NCI-H2081 (cell line): ENCODE results near the gene TBCD.
"Not testable (repeated sequence)": the region's sequence is repeated elsewhere in the genome, so short reads cannot be mapped to it uniquely, and the experiment has no call there.

Experiments
- DNase-seq, 2 experiments: peaks; one replicate each; lab custom pipeline; 2025; lab: John Stamatoyannopoulos, UW

Gene TBCD

DNA sequence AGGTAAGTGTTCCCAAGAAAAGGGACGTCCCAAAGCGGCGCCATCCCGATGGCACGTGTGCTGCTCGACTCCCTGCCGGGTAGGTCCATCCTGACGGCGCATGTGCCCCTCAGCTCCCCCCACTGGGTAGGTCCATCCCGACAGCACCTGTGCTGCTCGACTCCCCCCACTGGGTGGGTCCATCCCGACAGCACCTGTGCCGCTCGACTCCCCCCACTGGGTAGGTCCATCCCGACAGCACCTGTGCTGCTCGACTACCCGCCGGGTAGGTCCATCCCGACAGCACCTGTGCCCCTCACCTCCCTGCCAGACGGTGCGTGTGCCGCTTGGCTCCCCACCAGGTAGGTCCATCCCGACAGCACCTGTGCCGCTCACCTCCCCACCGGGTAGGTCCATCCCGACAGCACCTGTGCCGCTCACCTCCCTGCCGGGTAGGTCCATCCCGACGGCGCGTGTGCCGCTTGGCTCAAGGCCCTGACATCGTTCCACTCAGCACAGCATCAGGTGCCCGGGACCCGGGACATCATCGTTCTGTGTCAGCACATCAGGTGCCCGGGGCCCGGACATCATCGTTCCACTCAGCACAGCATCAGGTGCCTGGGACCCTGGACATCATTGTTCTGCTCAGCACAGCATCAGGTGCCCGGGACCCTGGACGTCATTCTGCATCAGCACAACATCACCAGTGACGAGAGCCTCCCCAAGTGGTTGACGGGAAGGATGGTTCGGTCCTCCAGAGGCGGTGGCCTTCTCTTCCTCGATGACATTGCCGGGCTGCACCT lies 22.2 kb upstream of the TBCD start:
- no peak for DNase-seq

DNA sequence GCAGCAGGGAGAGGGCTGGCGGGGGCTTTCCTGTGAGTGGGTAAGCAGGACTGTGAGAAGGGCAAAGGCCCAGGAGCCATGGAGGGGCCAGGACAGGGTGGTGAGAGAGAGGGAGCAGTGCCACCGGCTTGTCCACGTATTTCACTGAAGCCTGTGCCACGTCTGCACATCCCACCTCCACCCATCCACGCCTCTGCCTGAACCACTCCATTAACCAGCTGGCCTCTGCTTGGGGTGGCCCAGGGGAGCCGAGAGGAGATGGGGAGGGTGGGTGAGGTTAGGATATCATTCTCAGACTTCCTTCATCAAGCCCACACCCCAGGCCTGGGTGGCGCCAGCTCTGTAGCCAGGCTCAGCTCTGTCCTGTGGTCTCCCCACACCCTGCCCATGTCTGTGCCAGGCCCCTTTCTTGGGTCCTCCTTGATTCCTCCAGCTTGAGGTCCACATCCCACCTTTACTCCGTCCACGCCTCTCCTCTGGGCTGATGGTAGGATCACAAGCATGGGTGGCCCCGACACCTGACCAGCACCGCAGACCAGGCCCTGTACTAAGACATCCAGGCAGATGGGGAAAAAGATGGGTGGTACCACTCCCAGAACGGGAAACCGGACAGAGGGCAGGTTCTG lies 19.6 kb upstream of the TBCD start:
- no peak for DNase-seq

DNA sequence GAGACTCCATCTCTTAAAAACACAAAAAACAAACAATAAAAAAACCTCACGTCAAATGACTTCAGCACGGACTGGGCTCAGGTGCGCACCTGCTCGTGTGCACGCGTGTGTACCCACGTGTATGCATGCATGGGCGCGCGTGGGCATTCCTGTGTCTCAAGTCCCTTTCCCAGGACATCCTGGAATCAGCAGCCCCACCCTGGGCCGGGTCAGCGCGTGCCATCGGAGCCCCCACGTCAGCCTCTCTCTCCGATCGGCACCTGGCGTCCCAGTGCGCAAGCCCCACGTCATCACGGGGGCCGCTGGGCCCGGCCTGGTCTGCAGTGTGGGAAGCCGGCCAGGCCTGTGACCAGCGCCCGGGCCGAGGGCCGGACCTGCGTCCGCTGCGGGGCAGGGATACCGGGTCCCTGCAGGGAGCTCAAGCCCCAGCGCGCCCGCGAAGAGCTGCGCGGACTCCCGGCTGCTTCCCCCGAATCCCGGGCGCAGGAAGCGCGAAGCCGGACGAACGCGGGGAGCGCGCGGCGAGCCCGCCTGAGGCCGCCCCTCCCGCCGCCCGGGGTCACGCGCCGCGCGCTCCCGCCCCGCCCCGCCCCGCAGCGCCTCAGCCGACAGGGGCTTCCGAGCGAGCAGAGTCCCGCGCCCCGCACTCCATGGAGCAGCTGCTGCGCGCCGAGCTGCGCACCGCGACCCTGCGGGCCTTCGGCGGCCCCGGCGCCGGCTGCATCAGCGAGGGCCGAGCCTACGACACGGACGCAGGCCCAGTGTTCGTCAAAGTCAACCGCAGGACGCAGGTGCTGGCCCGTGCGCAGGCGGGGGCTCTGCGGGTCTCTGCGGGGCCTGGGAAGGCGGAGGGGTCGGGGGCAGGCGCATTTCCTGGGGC lies 16.6 kb upstream of the TBCD start, which contains the start of gene FN3K:
TSS of gene FN3K (plus strand) at position 629 of the 880 bp plus-strand sequence. CDS start at position 651, 22 bp downstream.
- DNase-seq: peak; percentile 72 to 81

DNA sequence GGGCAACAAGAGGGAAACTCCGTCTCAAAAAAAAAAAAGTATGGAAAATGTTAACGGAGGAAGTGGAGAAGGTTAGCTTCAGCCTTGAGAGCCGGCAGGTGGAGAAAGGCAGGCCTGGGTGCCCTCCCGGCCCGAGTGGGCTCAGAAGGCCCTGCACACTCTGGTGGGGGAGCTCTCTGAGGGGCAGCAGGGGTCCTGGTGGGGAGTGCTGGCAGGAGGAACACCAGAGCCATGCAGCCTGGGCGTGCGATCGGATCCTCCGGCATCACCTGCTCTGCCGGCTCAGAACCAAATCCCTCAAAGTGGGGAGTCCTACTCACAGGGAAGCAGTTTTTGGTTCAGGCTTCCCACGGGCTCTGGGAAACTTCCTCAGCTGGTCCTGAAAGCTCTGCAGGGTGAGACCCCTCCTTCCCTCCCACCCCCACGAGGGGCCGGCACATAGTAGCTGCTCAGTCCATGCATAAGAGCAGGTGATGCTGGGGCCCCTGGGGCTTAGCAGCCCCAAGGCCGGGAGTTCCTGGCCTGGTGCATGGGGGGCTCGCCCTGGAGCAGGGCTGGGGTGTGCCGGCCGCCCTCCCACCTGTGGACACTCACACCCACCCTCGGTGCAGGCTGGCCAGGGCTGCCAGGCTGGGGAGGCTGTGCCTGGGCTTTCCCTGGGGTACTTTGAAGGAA lies 15.2 kb upstream of the TBCD start:
- DNase-seq: no peak

DNA sequence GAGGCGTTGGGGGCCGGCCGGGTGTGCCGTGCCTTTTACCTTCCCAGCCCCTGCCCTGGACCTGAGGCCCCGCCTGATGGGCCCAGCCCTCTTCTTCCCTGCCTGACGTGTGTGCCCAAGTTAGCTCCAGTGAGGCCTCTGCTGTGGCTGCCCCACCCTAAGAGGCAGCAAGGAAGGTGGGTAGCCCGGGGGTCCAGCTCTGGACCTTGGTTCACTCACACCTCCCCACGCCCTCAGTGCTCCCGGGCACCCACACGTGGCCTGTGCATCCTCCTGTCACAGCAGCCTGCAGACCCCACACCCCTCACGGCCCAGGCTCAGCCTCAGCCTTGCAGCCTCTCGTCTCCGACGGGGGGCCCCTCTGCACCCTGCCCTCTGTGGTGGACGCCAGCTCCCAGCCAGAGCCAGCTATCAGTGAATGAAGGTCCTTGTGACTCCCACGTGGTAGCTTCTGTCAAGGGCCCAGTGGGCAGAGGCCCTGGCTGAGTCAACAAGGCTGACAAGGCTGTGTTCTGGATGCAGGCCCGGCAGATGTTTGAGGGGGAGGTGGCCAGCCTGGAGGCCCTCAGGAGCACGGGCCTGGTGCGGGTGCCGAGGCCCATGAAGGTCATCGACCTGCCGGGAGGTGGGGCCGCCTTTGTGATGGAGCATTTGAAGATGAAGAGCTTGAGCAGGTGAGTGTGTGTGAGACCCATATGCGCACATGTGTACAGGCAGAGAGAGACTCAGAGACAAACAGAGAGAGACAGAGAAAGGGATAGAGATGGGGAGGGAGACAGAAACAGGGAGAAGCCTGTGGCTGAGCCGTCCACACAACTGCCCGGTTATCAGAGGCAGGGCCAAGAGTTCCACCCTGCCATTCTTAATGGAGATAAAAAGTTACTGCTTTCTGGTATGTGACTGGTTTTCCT lies 13.6 kb upstream of the TBCD start:
- no peak for DNase-seq

DNA sequence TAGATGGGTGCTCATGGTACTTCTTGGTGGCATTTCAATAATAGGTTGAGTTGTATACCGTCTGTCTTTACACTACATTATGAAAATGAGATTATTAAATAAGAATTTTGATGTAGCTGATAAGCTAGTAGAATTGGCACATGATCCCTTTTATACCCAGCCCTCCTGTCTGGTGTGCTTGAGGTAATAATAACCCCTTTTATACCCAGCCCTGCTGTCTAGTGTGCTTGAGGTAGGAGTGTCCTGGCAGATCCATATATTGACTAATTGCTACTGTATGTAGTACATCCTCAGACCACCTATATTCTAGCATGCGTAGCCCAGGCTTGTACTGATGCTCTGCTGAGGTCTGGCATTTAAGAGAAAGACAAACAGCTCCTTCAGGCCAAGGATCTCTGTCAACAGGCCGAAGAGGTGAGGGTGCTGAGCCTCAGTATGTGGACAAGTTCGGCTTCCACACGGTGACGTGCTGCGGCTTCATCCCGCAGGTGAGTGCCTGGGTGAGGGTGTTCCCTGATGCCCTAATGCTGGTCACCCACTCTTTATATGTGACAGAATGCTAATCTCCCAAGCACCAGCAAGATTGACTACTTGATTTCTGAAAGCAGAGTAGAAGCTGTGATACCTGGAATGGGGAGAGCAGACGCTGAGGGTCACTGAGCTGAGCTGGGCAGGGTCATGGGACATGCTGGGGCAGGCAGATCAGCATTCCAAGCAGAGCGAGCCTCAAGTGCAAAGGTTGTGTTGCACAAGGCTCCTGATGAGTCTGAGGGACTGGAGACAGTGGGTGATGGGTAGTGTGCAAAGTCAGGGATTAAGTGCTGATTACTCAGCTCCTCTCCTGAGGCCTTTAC lies 10.7 kb upstream of the TBCD start:
- no peak for DNase-seq

DNA sequence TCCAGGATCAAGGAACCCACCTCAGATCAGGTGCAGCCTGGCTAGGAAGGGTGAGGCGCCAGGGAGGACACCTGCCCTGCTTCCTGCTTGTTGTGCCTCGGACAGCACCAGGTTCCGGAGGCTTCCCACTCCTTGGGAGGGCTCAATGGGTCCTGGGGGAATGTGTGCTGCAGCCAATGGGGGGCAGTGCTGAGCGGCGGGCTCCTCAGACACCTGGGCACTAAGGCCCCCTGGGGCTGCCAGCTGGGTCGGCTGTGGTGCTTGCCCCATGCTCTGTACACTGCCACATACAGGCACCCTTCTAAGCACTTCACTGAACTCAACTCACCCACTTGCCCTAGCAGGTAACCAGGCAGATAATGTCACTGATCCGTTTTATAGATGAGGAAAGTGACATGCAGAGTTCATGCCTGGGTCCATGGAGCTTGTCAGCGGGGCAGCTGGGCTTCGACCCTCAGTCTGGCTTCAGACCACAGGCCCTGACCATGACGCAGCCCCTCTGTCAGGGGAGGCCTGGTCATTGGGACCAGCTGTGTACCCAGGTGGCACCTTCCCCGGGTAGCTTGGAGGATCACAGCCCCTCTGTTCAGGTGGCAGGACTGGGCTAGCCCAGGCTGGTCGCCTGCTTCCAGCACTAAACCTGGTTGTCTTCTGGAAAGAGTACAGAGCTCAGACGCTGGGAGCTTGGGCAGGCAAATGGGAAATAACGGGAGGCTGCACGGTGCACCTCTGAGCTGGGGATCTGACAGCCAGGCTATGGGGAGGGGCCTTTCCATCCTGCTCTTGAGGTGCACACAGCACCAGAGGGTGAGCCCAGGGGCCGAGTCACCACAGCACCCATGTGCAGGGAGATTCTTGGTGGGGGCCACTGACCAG lies 8.3 kb upstream of the TBCD start:
- DNase-seq: no peak

DNA sequence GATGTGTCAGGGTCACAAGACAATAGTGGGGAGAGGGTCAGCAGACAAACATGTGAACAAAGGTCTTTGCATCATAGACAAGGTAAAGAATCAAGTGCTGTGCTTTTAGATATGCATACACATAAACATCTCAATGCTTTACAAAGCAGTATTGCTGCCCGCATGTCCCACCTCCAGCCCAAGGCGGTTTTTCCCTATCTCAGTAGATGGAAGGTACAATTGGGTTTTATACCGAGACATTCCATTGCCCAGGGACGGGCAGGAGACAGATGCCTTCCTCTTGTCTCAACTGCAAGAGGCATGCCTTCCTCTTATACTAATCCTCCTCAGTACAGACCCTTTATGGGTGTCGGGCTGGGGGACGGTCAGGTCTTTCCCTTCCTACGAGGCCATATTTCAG lies 7.1 kb upstream of the TBCD start:
- DNase-seq: not testable (repeated sequence)

DNA sequence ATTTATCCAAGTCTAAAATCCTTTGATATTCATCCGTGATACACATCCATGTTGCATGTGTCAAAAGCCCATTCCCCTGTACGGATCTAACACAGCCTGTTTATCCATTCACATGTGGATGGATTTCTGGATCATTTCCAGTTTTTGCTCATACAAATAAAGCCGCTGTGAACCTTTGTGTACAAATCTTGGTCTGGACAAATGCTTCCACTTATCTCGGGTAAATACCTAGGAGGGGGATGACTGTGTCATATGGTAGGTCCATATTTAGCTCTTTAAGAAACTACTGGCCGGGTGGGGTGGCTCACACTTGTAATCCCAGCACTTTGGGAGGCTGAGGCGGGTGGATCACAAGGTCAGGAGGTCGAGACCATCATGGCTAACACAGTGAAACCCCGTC lies 6.3 kb upstream of the TBCD start:
- peak; percentile 14 to 53 for DNase-seq

DNA sequence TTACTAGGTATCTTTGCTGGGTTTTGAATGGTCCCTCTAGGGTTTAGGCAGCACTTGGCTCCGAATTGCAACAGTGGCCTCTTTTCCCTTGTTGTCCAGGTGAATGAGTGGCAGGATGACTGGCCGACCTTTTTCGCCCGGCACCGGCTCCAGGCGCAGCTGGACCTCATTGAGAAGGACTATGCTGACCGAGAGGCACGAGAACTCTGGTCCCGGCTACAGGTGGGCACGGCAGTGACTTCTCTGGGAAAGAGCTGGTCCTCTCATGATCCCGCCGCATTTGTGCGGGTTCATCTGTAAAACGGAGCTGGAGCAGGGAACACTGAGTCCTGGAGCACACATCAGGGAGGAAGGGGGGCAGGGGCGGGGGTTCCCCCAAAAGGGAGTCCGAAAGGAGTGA lies 3.1 kb upstream of the TBCD start:
- DNase-seq: no peak

DNA sequence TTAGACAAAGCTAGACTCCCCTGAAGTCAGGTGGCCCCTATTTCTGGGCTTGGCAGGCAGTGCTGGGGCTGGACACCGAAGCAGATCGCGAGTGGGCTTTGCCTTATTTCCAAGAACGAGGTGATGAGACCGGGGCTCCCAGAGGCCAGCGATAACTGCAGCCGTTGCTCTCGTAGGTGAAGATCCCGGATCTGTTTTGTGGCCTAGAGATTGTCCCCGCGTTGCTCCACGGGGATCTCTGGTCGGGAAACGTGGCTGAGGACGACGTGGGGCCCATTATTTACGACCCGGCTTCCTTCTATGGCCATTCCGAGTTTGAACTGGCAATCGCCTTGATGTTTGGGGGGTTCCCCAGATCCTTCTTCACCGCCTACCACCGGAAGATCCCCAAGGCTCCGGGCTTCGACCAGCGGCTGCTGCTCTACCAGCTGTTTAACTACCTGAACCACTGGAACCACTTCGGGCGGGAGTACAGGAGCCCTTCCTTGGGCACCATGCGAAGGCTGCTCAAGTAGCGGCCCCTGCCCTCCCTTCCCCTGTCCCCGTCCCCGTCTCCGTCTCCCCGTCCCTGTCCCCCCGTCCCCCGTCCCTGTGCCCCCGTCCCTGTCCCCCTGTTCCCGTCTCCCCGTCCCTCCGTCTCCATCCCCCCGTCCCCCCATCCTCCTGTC lies 1.5 kb upstream of the TBCD start:
- no peak for DNase-seq

DNA sequence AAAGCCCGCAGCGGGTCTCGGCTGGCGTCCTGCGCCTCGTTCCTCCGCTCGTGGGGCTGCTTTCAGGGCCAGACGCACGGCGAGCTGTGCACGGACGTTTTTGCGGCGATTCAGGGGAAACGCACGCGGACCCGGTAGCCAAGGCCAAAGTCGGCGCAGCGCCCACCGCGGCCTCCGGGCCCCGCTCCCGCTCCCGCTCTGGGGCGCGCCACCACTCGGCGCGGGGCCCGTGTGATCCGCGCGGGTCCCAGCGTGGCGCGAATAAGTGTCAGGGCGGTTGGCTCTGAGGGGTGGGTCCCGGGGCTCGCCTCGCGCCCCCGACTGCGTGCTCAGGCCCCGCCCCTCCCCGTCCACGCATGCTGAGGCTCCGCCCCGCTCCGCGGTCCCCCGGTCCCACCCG lies 694 bp upstream of the TBCD start:
- no peak for DNase-seq

DNA sequence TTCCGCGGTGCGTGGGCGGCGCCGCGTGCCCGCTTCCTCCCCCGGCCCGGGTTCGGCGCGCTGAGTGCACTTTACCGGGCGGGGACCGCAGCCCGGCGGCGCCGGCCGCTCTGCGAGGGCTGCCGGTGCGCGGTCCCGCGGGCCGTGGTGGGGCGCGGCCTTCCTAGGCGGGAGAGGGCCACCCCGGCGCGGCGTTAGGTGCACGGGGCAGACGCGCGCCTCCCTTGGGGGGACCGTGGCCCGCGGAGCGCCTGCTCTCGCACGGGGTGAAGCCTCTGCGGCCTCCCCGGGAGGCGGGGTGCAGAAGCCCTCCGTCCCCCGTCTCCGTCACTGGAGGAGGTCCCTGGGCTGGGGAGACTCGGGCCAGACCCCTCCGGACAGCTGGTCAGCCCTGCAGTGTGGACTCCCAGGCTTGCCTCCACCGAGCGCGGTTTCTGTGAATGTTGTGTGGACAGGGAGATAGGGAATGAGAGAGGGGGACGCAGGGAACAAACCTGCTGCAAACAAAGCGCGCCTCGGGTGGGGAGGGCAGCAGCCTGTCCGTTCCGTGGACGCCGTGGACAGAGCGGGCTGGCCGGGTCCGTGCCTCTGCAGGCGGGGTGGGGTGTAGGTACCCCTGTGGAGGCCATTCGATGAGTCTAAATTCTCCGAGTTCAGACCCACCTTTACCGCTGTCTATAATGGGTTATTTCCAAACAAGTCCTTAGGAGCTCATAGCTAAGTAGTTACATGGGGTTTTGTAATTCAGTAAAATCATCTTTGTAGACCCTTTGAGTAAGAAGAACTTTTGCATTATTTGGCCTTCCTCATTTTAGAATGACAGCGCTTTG lies 721 bp downstream of the TBCD start:
- DNase-seq: no peak

DNA sequence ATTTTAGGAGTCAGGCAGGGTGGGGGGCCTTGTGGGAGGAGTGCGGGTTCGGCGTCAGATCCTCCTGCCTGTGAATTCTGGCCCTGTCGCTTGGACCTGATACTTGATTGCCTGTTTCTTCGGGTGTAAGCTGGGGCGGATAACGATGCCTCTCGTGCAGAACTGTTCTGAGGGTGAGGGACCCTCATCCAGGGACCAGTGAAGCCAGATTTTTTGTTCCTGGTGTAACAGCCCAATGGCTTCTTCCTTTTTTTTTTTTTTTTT lies 1.3 kb downstream of the TBCD start:
- DNase-seq: no peak

DNA sequence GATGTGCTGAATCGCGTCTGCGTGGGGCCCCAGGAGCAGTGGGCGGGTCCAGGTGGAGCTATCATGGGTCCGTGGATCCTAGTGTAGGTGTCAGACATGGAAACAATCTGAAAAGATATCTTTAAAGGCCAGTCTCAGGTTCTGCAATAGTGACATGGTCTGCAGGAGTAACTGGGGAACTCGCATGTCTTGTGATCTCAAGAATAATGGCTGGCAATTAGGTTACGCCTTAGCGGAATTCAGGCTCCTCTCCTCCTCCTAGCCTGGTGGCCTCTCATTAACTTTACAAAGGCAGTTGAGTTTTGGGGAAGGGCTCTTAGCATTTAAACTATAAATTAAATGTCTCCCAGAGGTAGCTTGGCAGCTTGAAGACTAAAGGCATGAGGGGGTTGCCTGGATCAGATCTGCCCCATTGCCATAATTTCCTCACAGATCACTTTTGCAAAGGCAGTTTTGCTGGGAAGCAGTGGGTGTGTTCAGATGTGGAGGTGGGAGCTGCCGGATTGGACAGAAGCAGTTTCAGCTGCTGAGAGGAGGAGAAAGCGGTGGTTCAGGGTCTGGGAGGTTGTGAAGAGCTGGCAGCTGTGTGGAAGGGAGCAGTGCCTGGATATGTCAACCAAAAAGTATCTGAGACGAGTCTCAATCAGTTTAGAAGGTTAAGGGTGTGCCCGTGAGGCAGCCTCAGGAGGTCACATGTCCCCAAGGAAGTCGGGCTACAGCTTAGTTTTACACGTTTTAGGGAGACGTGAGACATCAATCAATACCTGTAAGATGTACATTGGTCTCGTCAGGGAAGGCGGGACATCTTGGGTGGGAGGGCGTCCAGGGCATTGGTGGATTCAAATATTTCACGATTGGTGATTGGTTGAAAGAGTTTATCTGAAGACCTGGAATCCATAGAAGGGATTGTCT lies 2.7 kb downstream of the TBCD start:
- DNase-seq: no peak

DNA sequence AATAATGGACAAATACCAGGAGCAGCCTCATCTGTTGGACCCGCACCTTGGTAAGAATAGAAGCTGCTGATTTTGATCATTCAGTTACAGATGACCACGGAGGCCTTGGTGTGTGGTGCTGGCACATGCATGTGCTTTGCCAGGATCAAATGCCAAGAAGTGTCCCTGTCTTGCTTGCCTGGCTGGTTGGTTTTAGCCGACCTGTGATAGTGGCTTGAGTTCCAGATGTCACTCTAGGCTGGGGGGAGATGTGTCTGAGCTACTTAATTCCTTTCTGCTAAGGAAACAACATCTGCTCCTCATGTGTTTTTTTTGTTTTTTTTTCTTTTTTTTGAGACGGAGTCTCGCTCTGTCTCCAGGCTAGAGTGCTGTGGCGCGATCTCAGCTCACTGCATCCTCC lies 4.3 kb downstream of the TBCD start:
- DNase-seq: no peak

DNA sequence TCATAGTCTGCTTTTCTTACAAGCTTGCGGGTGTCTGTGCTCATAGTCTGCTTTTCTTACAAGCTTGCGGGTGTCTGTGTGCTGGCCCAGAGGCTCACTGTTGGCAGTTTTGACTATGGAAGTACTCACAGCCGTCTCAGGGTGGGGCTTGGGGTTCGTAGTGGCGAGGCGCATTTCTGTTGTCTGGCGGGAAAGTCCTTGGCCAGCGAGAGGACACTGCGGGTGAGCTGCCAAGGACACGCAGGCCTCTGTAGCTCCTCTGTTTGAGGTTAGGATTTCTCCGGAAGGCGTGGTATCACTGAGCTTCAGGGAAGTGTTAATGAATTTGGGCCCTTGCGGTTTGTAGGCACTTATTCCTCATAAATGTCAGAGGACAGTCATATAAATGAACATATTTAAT lies 13.5 kb downstream of the TBCD start:
- DNase-seq: no peak
